PC-3 (cell line): ENCODE results near the gene ZNF516. TPM values are rescaled to one million over a fixed set of nuclear protein-coding genes. Genes with fewer than 3 reads are reported as not detected.

Source experiments
- ATAC-seq: fragments of 200-7000 bp; cut with Tn5 transposase; 2 replicates; pipeline ENCODE4 v1.9.1; 2020; ENCODE audit warnings: mild to moderate bottlenecking, moderate library complexity
- BruUV-seq: library from RNA; stranded (reverse); fragments of 400-500 nt; replicated peaks from 2 replicates; lab custom pipeline; 2021; lab: Mats Ljungman, UMichigan
- CTCF ChIA-PET: fragments of 300-600 bp; sonication (Branson Sonifier 250); formaldehyde crosslinking; loops from one replicate; lab custom pipeline; 2022; ENCODE audit warnings: antibody characterized with exemption; lab: Charles Lee
- POLR2A ChIA-PET: fragments of 300-600 bp; sonication (Branson Sonifier 250); formaldehyde crosslinking; loops from one replicate; lab custom pipeline; 2022; ENCODE audit warnings: antibody characterized with exemption; ENCODE audit not compliant: unreplicated experiment; lab: Charles Lee
- DNase-seq: peaks from one replicate; pipeline ENCODE4 v3.0.0-alpha.2; 2015
- H2AFZ ChIP-seq: fragments of 300-600 bp; sonication (generic); 2 replicates; pipeline ENCODE4 v1.6.0; 2016; ENCODE audit warnings: antibody characterized with exemption, low read length
- H3F3A ChIP-seq: fragments of 300-600 bp; sonication (generic); one replicate; pipeline ENCODE4 v1.6.0; 2017; ENCODE audit warnings: antibody characterized with exemption, low read length, control low read depth, mild to moderate bottlenecking; ENCODE audit not compliant: unreplicated experiment
- H3K27ac ChIP-seq: fragments of 300-600 bp; sonication (generic); 2 replicates; pipeline ENCODE4 v1.5.1; 2016; ENCODE audit warnings: mild to moderate bottlenecking, low read length
- H3K27me3 ChIP-seq: fragments of 300-600 bp; sonication (generic); 2 replicates; pipeline ENCODE4 v1.6.1; 2016; ENCODE audit warnings: low read length, mixed read lengths
- H3K36me3 ChIP-seq: fragments of 300-600 bp; sonication (generic); 2 replicates; pipeline ENCODE4 v1.6.1; 2016; ENCODE audit warnings: low read depth, mixed run types, low read length, mixed read lengths
- H3K4me1 ChIP-seq: fragments of 300-600 bp; sonication (generic); 2 replicates; pipeline ENCODE4 v1.5.1; 2016; ENCODE audit warnings: low read length; ENCODE audit not compliant: insufficient read depth
- H3K4me2 ChIP-seq: fragments of 300-600 bp; sonication (generic); 2 replicates; pipeline ENCODE4 v1.6.0; 2016; ENCODE audit warnings: low read length
- H3K4me3 ChIP-seq: fragments of 300-600 bp; sonication (generic); 2 replicates; pipeline ENCODE4 v1.5.1; 2016; ENCODE audit warnings: mild to moderate bottlenecking, low read length, mixed read lengths
- H3K79me2 ChIP-seq: fragments of 300-600 bp; sonication (generic); 2 replicates; pipeline ENCODE4 v1.6.1; 2017; ENCODE audit warnings: low read length, mixed read lengths
- H3K9ac ChIP-seq: fragments of 300-600 bp; sonication (generic); 2 replicates; pipeline ENCODE4 v1.6.0; 2016; ENCODE audit warnings: mild to moderate bottlenecking, low read length
- H3K9me2 ChIP-seq: fragments of 300-600 bp; sonication (generic); replicated peaks from 2 replicates; pipeline ENCODE4 v1.6.1; 2016; ENCODE audit warnings: mixed run types, low read length, mixed read lengths
- H3K9me3 ChIP-seq: fragments of 300-600 bp; sonication (generic); 2 replicates; pipeline ENCODE4 v1.6.1; 2016; ENCODE audit warnings: low read length, mixed read lengths
- H4K20me1 ChIP-seq: fragments of 300-600 bp; sonication (generic); 2 replicates; pipeline ENCODE4 v1.6.1; 2016; ENCODE audit warnings: low read length, mixed read lengths
- EZH2 ChIP-seq: fragments of 300-600 bp; sonication (generic); IDR thresholded peaks from one replicate; pipeline ENCODE4 v1.6.1; 2017; ENCODE audit warnings: antibody characterized with exemption, mild to moderate bottlenecking, low read length; ENCODE audit not compliant: unreplicated experiment
- EZH2phosphoT487 ChIP-seq: fragments of 300-600 bp; sonication (generic); IDR thresholded peaks from 2 replicates; pipeline ENCODE4 v1.6.1; 2018; ENCODE audit warnings: mild to moderate bottlenecking, antibody characterized with exemption, low read length, borderline replicate concordance
- intact Hi-C: fragments of 100-400 bp; cut with micrococcal nuclease; formaldehyde crosslinking; loops from 2 replicates; pipeline ENCODE4 v1.9.0; 2023
- total RNA-seq: library from RNA; depleted of rRNA; stranded (reverse); fragments of >200 nt; gene quantifications from 2 replicates; pipeline ENCODE4 v1.2.3, GENCODE V29; 2014
- TF ChIP-seq, protein P1 (sequence below): fragments of 300-600 bp; sonication (generic); conservative IDR thresholded peaks from 2 replicates; pipeline ENCODE4 v1.5.1; 2017; ENCODE audit warnings: antibody characterized with exemption, low read depth, mild to moderate bottlenecking, low read length

Gene ZNF516
- total RNA-seq, 1 experiment from 2014 or later = 4.0 TPM

DNA sequence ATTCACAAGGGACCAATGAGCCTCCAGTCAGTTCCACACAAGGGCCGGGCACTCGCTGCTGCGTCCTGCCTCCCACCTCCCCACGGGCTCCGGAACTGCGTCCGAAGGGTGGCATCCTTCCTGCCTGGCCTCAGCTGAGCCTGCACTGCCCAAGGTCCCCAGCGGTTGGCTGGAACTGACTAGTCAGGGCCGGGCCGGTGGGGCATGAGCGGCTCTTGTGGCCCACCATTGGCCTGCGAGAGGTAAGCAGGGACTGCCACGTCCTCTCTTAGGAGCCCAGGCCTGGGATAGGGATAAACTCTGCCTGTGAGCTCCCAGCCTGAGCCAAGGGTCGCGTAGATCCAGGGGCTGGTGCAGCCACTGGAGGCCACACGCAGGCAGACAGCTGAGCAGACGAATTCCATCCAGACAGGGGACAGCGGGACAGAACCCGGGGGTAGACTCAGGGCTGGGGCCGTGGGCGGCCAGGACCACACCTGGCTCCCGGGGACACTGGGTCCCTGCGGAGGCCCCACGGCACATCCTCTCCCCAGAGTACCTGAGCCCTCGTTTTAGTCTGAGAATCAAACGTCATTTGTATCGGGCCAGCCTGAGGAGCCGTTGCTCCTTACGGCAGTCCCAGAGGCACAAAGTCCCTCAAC is 148.4 kb downstream of the ZNF516 start:
- ChIA-PET CTCF (no interaction called here), POLR2A (no interaction called here)
- TF ChIP-seq EZH2phosphoT487 (no peak), EZH2 (no peak)
- TF ChIP-seq, protein P1, sequence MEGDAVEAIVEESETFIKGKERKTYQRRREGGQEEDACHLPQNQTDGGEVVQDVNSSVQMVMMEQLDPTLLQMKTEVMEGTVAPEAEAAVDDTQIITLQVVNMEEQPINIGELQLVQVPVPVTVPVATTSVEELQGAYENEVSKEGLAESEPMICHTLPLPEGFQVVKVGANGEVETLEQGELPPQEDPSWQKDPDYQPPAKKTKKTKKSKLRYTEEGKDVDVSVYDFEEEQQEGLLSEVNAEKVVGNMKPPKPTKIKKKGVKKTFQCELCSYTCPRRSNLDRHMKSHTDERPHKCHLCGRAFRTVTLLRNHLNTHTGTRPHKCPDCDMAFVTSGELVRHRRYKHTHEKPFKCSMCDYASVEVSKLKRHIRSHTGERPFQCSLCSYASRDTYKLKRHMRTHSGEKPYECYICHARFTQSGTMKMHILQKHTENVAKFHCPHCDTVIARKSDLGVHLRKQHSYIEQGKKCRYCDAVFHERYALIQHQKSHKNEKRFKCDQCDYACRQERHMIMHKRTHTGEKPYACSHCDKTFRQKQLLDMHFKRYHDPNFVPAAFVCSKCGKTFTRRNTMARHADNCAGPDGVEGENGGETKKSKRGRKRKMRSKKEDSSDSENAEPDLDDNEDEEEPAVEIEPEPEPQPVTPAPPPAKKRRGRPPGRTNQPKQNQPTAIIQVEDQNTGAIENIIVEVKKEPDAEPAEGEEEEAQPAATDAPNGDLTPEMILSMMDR = no peak
- no peaks in the 10 kb centered on the region for H3K36me3 ChIP-seq
- no peak overlapping the region for H3K4me3 ChIP-seq
- no peaks in the 10 kb centered on the region for H3K27me3 ChIP-seq
- no peak overlapping the region for H2AFZ ChIP-seq
- H3K9ac ChIP-seq = no peak overlapping the region
- no peaks in the 10 kb centered on the region for H4K20me1 ChIP-seq
- no TSS peak for BruUV-seq
- no peaks in the 10 kb centered on the region for H3F3A ChIP-seq
- ATAC-seq (no peak), DNase-seq (no peak)
- H3K4me2 ChIP-seq = no peak overlapping the region
- no peaks in the 10 kb centered on the region for H3K9me3 ChIP-seq
- H3K9me2 ChIP-seq = no peaks in the 10 kb centered on the region
- H3K27ac ChIP-seq = no peak overlapping the region
- H3K79me2 ChIP-seq = no peaks in the 10 kb centered on the region
- intact Hi-C loops = loop anchor here (5.0 to 10.0 kb wide), 2 partner anchors 1694 to 1722 kb away; no protein-coding TSS in a partner anchor
- peaks cover 4% of the 10 kb centered on the region; the same call in 1 of the 2 replicates for H3K4me1 ChIP-seq

DNA sequence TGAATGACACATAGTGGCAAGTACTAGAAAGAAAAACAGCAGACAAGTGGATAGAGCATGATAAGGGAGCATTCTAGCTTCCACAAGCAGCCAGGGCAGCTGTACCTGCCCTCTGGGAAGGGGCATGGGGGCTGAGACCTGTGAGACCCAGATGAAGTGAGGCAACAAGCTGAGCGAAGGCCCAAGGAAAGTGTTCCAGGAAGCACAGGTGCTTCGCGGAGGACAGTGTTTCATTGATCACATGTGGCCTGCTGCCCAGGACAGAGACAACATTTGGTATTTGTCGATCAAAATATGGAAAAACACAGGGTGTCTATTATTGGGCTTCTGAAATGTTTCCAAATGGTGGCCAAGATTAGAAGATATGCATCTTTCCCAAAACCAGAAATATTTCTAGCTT is 149.1 kb downstream of the ZNF516 start:
- CTCF ChIA-PET = no interaction called here
- no peak for DNase-seq
- no TSS peak for BruUV-seq
- Histone ChIP-seq H3F3A (no peaks in the 10 kb centered on the region), H3K9me3 (no peaks in the 10 kb centered on the region), H3K4me2 (no peak overlapping the region), H3K27me3 (no peaks in the 10 kb centered on the region), H4K20me1 (no peaks in the 10 kb centered on the region), H3K9ac (no peak overlapping the region), H3K4me3 (no peak overlapping the region), H3K4me1 (peaks cover 4% of the 10 kb centered on the region; the same call in 1 of the 2 replicates), H3K36me3 (no peaks in the 10 kb centered on the region), H3K79me2 (no peaks in the 10 kb centered on the region), H3K27ac (no peak overlapping the region), H3K9me2 (no peaks in the 10 kb centered on the region), H2AFZ (no peak overlapping the region)
- POLR2A ChIA-PET = no interaction called here
- ATAC-seq = no peak
- no peak for TF ChIP-seq EZH2
- no peak for TF ChIP-seq EZH2phosphoT487
- TF ChIP-seq, protein P1 = no peak
- intact Hi-C loops = loop anchor here (5.0 to 10.0 kb wide), 2 partner anchors 1694 to 1721 kb away; no protein-coding TSS in a partner anchor

- no peaks in the 10 kb centered on the region for H3K9me3 ChIP-seq
- H3K36me3 ChIP-seq = no peaks in the 10 kb centered on the region
- no peak for TF ChIP-seq EZH2
- TF ChIP-seq, protein P1 = no peak
- TF ChIP-seq EZH2phosphoT487 = no peak
- CTCF ChIA-PET = no interaction called here
- no peaks in the 10 kb centered on the region for H3K79me2 ChIP-seq
- no peak overlapping the region for H3K4me2 ChIP-seq
- no peak for DNase-seq
- no peak for ATAC-seq
- intact Hi-C loops = loop anchor here (10.0 kb wide), 1 partner anchor 1719 kb away; no protein-coding TSS in a partner anchor
- no TSS peak for BruUV-seq
- POLR2A ChIA-PET = no interaction called here
- no peak overlapping the region for H3K4me3 ChIP-seq
- no peaks in the 10 kb centered on the region for H3F3A ChIP-seq
- H3K4me1 ChIP-seq = peaks cover 4% of the 10 kb centered on the region; the same call in 1 of the 2 replicates
- H3K9ac ChIP-seq = no peak overlapping the region
- no peaks in the 10 kb centered on the region for H4K20me1 ChIP-seq
- H3K9me2 ChIP-seq = no peaks in the 10 kb centered on the region
- no peak overlapping the region for H2AFZ ChIP-seq
- peaks cover 7% of the 10 kb centered on the region; the same call in 1 of the 2 replicates for H3K27me3 ChIP-seq
- no peak overlapping the region for H3K27ac ChIP-seq
These were observed 151.0 kb downstream of the ZNF516 start for GRCh38 chr18:76343938-76344569.
